GM23248 (cell line): ENCODE data around the gene DIP2C. TPM values are rescaled to one million over a fixed set of nuclear protein-coding genes. Genes with fewer than 3 reads are reported as not detected.

Experiments
- DNase-seq: peaks from one replicate; pipeline ENCODE4 v3.0.0-alpha.2; 2015
- H2AFZ ChIP-seq: fragments of 200-600 bp; sonication (generic); 2 replicates; pipeline ENCODE4 v1.6.1; 2016; ENCODE audit warnings: antibody characterized with exemption
- H3F3A ChIP-seq: fragments of 200-600 bp; sonication (generic); 2 replicates; pipeline ENCODE4 v1.6.1; 2016; ENCODE audit warnings: mild to moderate bottlenecking, antibody characterized with exemption, mixed run types; ENCODE audit not compliant: insufficient read depth
- H3K27ac ChIP-seq: fragments of 200-600 bp; sonication (generic); 2 replicates; pipeline ENCODE4 v1.5.1; 2016; ENCODE audit warnings: mild to moderate bottlenecking
- H3K27me3 ChIP-seq: fragments of 200-600 bp; sonication (generic); replicated peaks from 2 replicates; pipeline ENCODE4 v1.6.1; 2016; ENCODE audit warnings: mild to moderate bottlenecking; ENCODE audit not compliant: insufficient read depth
- H3K36me3 ChIP-seq: fragments of 200-600 bp; sonication (generic); 2 replicates; pipeline ENCODE4 v1.6.1; 2016; ENCODE audit warnings: low read depth, mild to moderate bottlenecking
- H3K4me1 ChIP-seq: fragments of 200-600 bp; sonication (generic); 2 replicates; pipeline ENCODE4 v1.6.1; 2016; ENCODE audit warnings: mild to moderate bottlenecking; ENCODE audit not compliant: insufficient read depth
- H3K4me2 ChIP-seq: fragments of 200-600 bp; sonication (generic); one replicate; pipeline ENCODE4 v1.6.1; 2016; ENCODE audit warnings: mild to moderate bottlenecking; ENCODE audit not compliant: unreplicated experiment
- H3K4me3 ChIP-seq: fragments of 200-600 bp; sonication (generic); 2 replicates; pipeline ENCODE4 v1.5.1; 2016; ENCODE audit warnings: mild to moderate bottlenecking
- H3K79me2 ChIP-seq: fragments of 200-600 bp; sonication (generic); 2 replicates; pipeline ENCODE4 v1.6.1; 2016; ENCODE audit warnings: mild to moderate bottlenecking; ENCODE audit not compliant: insufficient read depth
- H3K9ac ChIP-seq: fragments of 200-600 bp; sonication (generic); 2 replicates; pipeline ENCODE4 v1.6.1; 2016; ENCODE audit warnings: mild to moderate bottlenecking
- H3K9me2 ChIP-seq: fragments of 200-600 bp; sonication (generic); 2 replicates; pipeline ENCODE4 v1.6.1; 2016; ENCODE audit warnings: mixed run types, mild to moderate bottlenecking, moderate library complexity; ENCODE audit not compliant: insufficient read depth
- H3K9me3 ChIP-seq: fragments of 200-600 bp; sonication (generic); one replicate; pipeline ENCODE4 v1.6.1; 2017; ENCODE audit warnings: low read depth
- H4K20me1 ChIP-seq: fragments of 200-600 bp; sonication (generic); 2 replicates; pipeline ENCODE4 v1.6.0; 2016; ENCODE audit not compliant: insufficient read depth
- EZH2 ChIP-seq: fragments of 200-600 bp; sonication (generic); IDR thresholded peaks from 2 replicates; pipeline ENCODE4 v1.6.1; 2018; ENCODE audit warnings: antibody characterized with exemption, mild to moderate bottlenecking; ENCODE audit not compliant: insufficient read depth, poor library complexity, severe bottlenecking
- EZH2phosphoT487 ChIP-seq: fragments of 200-600 bp; sonication (generic); IDR thresholded peaks from 2 replicates; pipeline ENCODE4 v1.6.1; 2018; ENCODE audit warnings: antibody characterized with exemption, moderate library complexity, mild to moderate bottlenecking, low read depth; ENCODE audit not compliant: insufficient read depth
- WGBS, 2 experiments: methylation state at CpG; one replicate each; pipeline ENCODE4 v1.1.6; 2015 to 2017; ENCODE audit warnings: low lambda C conversion rate in 2 of 2, low coverage in 1 of 2; ENCODE audit errors: missing lambda C conversion rate in 2 of 2; 5-methylcytosine and 5-hydroxymethylcytosine counted together
- in situ Hi-C: fragments of 300-500 bp; cut with MboI; formaldehyde crosslinking; loops from 2 replicates; pipeline ENCODE4 v1.15.0; 2020
- polyA plus RNA-seq: library from polyadenylated mRNA; unstranded; fragments of >200 nt; fragmentation: Nextera tagmentation; extraction: Ambion mirVana; gene quantifications from 2 replicates; pipeline ENCODE4 v1.2.1, GENCODE V29; 2016
- total RNA-seq: library from RNA; depleted of rRNA; stranded (reverse); fragments of >200 nt; shearing (Covaris generic); gene quantifications from 2 replicates; pipeline ENCODE4 v1.2.3, GENCODE V29; 2014

DIP2C gene
- total and polyA plus RNA-seq, 2 experiments from 2014 or later = 12.0 to 13.1 TPM

GRCh38 chr10:605632-606325 lies 83.7 kb downstream of the DIP2C start:
- no peak for DNase-seq
- Histone ChIP-seq H3K9me3 (no peaks in the 10 kb centered on the region), H3K27ac (no peak overlapping the region), H3K9ac (no peak overlapping the region), H4K20me1 (no peaks in the 10 kb centered on the region), H3K27me3 (no peaks in the 10 kb centered on the region), H3K4me1 (peaks cover 27% of the 10 kb centered on the region), H3K4me2 (no peak overlapping the region), H3K36me3 (no peaks in the 10 kb centered on the region), H3K9me2 (no peaks in the 10 kb centered on the region), H2AFZ (no peak overlapping the region), H3K4me3 (no peak overlapping the region), H3K79me2 (peaks cover 71% of the 10 kb centered on the region), H3F3A (peaks cover 31% of the 10 kb centered on the region)
- TF ChIP-seq EZH2phosphoT487 (no peak), EZH2 (no peak)
- WGBS, 2 experiments = 95 to 96% methylated on average over 22 to 25 of the region's 25 CpGs
- in situ Hi-C loops = no loop called here

GRCh38 chr10:604716-605631 lies 84.5 kb downstream of the DIP2C start:
- Histone ChIP-seq H3K27me3 (no peaks in the 10 kb centered on the region), H3K4me2 (no peak overlapping the region), H3K9ac (no peak overlapping the region), H3K36me3 (no peaks in the 10 kb centered on the region), H3K9me3 (no peaks in the 10 kb centered on the region), H3K4me3 (no peak overlapping the region), H3K4me1 (peaks cover 27% of the 10 kb centered on the region), H3K79me2 (peaks cover 79% of the 10 kb centered on the region), H2AFZ (no peak overlapping the region), H3F3A (peaks cover 25% of the 10 kb centered on the region), H4K20me1 (no peaks in the 10 kb centered on the region), H3K27ac (no peak overlapping the region), H3K9me2 (no peaks in the 10 kb centered on the region)
- in situ Hi-C loops = no loop called here
- TF ChIP-seq EZH2phosphoT487 = no peak
- TF ChIP-seq EZH2 = no peak
- no peak for DNase-seq
- WGBS, 2 experiments = 94 to 95% methylated on average over 21 of the region's 21 CpGs

DNA sequence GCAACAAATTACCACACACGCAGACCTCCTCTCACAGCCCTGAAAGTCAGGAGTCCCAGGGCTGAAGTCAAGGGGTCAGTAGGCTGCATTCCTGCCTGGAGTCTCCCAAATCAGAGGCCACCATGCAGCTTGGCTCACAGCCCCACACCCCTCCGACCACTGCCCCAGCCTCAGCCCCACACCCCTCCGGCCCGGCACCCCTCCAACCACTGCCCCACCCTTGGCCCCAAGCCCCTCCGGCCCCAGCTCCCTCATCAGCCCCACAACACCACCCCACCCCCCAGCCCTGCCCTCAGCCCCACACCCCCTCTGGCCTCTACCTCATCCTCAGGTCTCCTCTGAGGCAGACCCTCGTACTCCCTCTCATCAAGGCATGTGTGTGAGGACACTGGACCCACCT lies 85.7 kb downstream of the DIP2C start:
- Histone ChIP-seq H2AFZ (no peak overlapping the region), H3K9me3 (no peaks in the 10 kb centered on the region), H3K9ac (no peak overlapping the region), H3K79me2 (peaks cover 91% of the 10 kb centered on the region), H4K20me1 (no peaks in the 10 kb centered on the region), H3K36me3 (no peaks in the 10 kb centered on the region), H3K4me2 (no peak overlapping the region), H3K4me3 (no peak overlapping the region), H3K27ac (no peak overlapping the region), H3F3A (peaks cover 20% of the 10 kb centered on the region), H3K27me3 (no peaks in the 10 kb centered on the region), H3K4me1 (peaks cover 31% of the 10 kb centered on the region), H3K9me2 (no peaks in the 10 kb centered on the region)
- TF ChIP-seq EZH2 = no peak
- TF ChIP-seq EZH2phosphoT487 = no peak
- DNase-seq = no peak
- 70 to 78% methylated on average over 2 to 6 of the region's 6 CpGs for WGBS, 2 experiments
- in situ Hi-C loops = no loop called here

DNA sequence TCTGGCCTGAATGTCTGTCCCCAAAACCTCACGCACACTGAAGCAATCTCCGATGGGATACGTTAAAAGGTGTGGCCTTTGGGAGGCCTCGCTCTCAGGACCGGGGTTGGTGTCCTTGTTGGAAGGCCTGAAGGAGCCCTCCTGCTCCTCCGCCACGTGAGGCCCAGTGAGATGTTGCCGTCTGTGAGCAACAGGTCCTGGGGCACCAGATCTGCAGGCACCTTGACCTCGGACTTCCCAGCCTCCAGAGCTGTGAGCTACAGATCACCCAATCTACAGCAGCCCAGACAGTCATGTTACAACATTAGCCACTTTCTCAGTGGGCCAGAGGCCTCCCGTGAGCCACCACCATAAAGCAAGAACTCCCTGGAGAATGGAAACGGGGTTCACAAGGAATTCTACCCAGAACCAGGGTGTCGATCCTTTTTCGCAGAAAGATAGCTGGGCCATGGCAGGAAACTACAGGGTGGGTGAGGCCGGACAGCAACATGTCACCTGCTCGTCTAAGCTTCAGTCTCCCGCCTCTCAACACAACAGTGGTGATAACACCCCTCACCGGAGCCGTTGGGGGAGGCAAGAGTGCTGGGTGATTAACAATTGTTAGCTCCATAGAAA lies 87.0 kb downstream of the DIP2C start:
- H3K36me3 ChIP-seq = no peaks in the 10 kb centered on the region
- H3K4me3 ChIP-seq = no peak overlapping the region
- no peak for DNase-seq
- H3K9ac ChIP-seq = no peak overlapping the region
- H3K9me2 ChIP-seq = no peaks in the 10 kb centered on the region
- 91 to 95% methylated on average over 18 of the region's 18 CpGs for WGBS, 2 experiments
- no peaks in the 10 kb centered on the region for H3K9me3 ChIP-seq
- no peak overlapping the region for H3K27ac ChIP-seq
- no peak overlapping the region for H2AFZ ChIP-seq
- peaks cover 23% of the 10 kb centered on the region for H3F3A ChIP-seq
- TF ChIP-seq EZH2phosphoT487 = no peak
- no peak for TF ChIP-seq EZH2
- H3K79me2 ChIP-seq = peaks cover 93% of the 10 kb centered on the region
- H3K4me2 ChIP-seq = no peak overlapping the region
- peaks cover 42% of the 10 kb centered on the region for H3K4me1 ChIP-seq
- H4K20me1 ChIP-seq = no peaks in the 10 kb centered on the region
- in situ Hi-C loops = no loop called here
- no peaks in the 10 kb centered on the region for H3K27me3 ChIP-seq
